Stimulated activated CD4-positive, alpha-beta T cell treated with anti-CD3 and anti-CD28 coated beads, Interleukin-1b, Interleukin-23, amount 100 ng/mL, for 4 hours (primary cell): ENCODE results near the gene CYP3A7.
"Not testable (repeated sequence)": the region's sequence is repeated elsewhere in the genome, so short reads cannot be mapped to it uniquely, and the experiment has no call there.

Source experiments
- DNase-seq, 2 donors: peaks; one replicate each; pipeline ENCODE4 v3.0.0-alpha.2; 2020; ENCODE audit warnings: low read depth in 2 of 2

The CYP3A7 gene

DNA sequence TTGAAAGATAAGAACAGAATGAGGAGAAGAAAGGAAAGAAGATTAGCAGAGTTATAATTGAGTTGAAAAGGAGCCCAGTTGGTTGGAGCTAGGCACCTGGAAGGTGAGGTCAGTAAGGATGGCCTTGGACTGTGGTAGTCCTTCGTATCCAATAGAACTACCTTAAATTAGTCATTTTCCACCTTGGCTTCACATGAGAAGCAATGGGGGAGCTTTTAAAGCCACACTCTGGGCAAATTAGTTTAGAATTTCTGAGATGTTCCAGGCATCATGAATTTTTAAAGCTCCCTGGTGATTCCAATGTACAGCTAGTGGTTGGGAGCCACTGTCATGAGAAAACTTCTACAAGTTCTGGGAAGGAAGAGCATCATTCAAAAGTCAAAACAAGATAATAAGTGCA lies 27.9 kb downstream of the CYP3A7 start:
- no peak for DNase-seq

- DNase-seq: no peak
These were observed 35.0 kb downstream of the CYP3A7 start for GRCh38 chr7:99699946-99700345.

DNA sequence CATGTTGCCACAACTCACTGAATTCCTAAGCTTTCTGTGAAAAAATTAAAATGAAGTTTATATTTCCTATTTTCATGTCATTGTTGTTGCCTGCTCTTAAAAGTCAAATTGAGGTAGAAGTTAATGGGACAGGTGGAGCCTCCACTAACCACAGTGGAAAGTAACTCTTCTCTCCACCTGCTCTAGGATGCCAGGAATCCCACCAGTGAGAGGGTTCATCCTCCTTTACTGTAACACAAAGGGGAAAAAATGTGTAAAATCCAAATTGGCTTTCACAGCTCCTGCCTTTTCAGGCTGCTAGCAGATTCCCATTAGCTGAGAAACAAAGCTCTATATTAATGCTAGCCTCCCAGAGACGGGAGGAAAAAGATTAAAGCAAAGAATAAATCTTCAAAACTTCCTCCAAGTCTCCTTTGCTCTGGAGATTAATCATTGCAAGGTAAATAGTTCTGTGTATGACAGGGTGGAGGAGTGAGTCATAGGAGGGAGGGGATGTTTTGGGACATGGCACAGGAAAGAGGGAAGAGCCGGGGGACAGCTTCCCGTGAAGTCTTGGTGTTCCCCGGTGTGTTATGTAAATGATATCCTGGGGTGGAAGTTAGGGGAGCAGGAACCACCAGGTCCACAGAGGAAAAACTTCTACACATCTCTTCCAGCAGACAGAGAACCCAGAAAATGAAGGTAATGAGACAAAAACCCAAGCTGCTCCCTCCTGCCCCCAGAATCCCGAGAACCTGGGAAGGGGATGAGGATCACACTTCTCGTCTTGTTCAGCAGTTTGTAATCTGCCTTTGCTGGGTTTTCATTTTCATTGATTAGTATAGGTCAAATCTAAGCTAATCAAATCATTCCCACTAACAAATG lies 35.9 kb downstream of the CYP3A7 start:
- not testable (repeated sequence) for DNase-seq

DNA sequence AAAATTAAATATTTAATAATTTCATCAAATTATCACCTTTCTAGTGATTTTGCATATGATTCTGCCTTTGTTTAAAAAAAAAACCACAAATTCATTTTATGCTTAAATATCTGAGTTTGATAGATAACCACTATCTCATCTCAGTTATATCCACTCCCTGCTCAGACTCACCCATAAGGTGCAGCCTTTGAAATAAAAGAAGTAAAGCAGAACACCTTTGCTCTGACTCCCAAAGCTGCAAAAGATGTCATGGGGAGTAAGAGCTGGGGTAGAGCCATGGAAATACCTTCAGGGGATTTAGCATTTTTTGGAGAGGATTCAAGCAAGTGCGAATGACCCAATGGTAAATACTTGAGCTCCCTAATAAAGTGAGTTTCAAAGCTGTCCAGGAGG lies 40.1 kb downstream of the CYP3A7 start:
- DNase-seq: no peak

DNA sequence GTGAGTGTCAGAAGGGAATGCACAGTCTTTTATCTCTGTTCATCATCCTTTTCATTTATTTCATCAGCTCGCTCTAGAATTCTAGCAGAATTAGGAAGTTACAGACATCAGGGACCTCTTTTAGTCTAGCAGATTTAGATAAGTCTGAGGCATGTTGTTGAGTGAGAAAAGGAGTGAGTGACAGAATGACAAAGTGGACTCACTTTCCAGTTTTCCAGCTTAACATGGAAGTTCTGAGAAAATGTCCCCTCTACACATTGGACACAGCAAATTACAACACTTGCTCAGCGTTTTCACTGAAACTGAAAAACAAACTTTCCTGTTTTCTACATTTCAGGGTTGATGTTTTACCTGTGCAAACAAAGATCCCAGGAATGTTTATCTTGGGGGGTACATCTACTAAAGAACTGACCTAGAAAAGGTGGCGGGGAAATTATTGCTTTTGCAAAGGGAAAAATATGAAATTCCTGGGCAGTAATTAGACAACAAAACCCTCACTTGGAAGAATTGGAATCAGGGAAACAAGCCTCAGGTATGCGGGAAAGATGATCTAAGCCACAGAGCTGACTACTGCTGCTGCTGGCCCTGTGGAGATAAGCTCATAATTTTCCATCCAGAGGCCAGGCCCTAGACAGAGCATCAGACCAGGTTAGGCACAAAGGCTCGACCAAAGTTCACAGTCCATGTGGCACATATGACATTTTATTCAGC lies 40.6 kb downstream of the CYP3A7 start:
- no peak for DNase-seq

DNA sequence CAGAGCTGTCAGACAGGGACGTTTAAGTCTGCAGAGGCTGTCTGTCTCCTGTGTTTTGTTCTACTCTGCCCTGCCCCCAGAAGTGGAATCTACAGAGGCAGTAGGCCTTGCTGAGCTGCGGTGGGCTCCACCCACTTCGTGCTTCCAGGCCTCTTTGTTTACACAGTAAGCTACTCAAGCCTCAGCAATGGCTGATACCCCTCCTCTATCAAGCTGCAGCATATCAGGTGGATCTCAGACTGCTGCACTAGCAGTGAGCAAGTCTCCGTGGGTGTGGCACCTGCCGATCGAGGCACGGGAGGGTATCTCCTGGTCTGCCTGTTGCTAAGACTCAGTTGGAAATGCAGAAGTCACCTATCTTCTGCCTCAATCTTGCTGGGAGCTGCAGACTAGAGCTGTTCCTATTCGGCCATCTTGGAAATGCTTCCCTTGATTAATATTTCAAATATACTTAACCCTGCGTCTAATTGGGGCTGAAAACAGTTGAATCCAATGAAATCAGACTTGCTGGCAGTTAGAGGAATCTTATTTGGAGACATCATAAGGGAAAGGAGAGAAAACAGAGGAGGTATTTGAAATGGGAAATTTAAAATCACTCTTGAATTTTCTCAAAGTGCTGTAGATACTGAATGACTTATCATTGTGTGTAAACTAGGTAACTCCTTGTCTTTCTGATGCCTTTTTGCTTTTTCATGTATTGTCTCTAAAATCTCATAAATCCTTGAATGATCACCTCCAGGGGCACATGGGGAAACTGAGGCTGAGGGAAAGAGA lies 41.4 kb downstream of the CYP3A7 start:
- DNase-seq: no peak

GRCh38 chr7:99693100-99693426 lies 41.9 kb downstream of the CYP3A7 start:
- DNase-seq: no peak

DNA sequence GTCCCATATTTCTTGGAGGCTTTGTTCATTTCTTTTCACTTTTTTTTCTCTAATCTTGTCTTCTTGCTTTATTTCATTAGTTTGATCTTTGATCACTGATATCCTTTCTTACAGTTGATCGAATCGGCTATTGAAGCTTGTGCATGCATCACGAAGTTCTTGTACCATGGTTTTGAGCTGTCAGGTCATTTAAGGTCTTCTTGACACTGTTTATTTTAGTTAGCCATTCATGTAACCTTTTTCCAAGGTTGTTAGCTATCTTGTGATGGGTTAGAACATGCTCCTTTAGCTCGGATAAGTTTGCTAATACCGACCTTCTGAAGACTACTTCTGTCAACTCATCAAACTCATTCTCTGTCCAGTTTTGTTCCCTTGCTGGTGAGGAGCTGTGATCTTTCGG lies 42.4 kb downstream of the CYP3A7 start:
- DNase-seq: not testable (repeated sequence)

DNA sequence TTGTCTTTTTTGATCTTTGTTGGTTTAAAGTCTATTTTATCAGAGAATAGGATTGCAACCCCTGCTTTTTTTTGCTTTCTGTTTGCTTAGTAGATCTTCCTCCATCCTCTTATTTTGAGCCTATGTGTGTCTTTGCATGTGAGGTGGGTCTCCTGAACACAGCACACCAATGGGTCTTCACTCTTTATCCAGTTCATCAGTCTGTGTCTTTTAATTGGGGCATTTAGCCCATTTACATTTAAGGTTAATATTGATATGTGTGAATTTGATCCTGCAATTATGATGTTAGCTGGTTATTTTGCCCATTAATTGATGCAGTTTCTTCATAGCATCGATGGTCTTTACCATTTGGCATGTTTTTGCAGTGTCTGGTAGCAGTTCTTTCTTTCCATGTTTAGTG lies 43.3 kb downstream of the CYP3A7 start:
- DNase-seq: not testable (repeated sequence)

- DNase-seq: not testable (repeated sequence)
These were observed 44.1 kb downstream of the CYP3A7 start for GRCh38 chr7:99690918-99691317.

DNA sequence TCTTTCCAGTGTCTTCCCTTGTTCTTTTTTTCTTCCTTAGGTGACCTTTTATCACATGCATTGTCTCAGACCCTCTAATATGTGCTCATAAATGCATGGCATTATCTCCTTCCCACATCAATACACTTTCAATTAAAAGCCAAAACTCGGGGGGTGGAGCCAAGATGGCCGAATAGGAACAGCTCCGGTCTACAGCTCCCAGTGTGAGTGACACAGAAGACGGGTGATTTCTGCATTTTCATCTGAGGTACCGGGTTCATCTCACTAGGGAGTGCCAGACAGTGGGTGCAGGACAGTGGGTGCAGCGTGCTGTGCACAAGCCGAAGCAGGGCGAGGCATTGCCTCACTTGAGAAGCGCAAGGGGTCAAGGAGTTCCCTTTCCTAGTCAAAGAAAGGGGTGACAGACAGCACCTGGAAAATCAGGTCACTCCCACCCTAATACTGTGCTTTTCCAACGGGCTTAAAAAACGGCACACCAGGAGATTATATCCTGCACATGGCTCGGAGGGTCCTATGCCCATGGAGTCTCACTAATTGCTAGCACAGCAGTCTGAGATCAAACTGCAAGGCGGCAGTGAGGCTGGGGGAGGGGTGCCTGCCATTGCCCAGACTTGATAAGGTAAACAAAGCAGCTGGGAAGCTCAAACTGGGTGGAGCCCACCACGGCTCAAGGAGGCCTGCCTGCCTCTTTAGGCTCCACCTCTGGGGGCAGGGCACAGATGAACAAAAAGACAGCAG lies 49.0 kb downstream of the CYP3A7 start:
- DNase-seq: not testable (repeated sequence)

DNA sequence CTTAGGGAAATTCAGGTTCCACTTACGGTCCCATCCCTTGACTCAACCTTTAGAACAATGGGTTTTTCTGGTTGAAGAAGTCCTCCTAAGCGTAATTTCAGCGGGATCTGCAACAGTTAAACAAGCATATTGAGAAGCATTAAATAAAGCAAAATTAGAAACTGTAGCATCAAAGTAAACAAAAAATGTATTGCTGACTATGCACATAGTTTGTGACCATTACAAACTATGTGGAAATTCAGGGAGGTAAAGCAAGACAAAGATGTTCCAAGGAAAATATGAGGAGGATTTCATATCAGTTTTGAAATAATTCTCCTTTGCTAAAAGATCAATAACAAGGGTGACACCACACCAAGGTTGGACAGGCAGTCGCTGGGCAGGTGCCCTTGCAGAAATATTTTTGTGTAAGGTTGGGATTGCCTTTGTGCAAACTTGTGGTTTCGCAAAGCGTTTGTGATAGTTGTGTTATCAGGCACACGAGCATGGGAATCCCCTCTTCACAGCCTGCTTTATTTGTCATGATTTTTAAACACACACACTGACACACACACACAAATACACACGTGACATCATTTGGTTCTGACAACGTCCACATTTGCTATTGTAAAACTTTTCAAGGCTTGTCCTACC lies 49.8 kb downstream of the CYP3A7 start:
- DNase-seq: no peak

DNA sequence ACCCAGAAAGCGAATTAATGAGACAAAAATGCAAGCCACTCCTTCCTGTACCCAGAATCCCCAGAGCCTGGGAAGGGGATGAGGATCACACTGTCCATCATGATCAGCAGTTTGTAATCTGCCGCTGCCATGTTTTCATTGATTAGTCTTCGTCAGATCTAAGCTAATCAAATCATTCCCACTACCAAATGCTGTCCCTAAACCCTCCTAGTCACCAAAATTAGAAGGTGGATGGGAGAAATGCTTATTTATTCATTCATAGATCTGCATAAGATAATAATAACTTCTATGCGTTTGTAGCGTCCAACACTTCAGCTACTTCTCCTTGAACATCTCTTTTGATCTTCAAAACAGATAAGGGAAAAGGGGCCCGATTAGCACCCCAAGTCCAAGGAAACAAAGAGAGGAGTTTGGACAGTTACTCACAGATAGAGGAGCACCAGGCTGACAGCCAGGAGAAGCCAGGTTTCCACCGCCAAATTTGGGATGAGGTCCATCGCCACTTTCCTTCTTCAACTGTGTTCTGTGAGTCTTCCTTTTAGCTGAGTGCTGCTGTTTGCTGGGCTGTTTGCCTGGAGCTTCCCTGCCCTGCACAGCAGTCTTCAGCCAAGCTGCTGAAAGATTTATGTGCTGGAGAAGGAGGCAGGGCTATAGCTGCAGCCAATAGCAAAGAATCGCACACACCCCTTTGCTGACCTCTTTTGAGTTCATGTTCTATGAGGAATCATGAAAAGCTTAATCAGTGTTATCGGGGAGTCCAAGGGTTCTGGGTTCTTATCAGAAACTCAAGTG lies 55.4 kb downstream of the CYP3A7 start, which contains the start of gene CYP3A5:
Gene CYP3A5, minus strand, starts transcription at position 597 of the 792 bp plus-strand sequence. Its CDS starts 100 bp downstream, at position 497.
- DNase-seq: no peak

DNA sequence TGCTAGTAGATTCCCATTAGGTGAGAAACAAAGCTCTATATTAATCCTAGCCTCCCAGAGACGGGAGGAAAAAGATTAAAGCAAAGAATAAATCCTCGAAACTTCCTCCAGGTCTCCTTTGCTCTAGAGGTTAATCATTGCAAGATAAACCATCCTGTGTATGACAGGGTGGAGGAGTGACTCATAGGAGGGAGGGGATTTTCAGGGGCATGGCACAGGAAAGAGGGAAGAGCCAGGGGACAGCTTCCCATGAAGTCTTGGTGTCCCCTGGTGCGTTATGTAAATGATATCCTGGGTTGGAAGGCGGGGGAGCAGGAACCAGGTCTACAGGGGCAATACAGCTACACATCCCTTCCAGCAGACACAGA lies 56.0 kb downstream of the CYP3A7 start:
- DNase-seq: no peak

- no peak for DNase-seq
These were observed 57.3 kb downstream of the CYP3A7 start for GRCh38 chr7:99677648-99678045.

DNA sequence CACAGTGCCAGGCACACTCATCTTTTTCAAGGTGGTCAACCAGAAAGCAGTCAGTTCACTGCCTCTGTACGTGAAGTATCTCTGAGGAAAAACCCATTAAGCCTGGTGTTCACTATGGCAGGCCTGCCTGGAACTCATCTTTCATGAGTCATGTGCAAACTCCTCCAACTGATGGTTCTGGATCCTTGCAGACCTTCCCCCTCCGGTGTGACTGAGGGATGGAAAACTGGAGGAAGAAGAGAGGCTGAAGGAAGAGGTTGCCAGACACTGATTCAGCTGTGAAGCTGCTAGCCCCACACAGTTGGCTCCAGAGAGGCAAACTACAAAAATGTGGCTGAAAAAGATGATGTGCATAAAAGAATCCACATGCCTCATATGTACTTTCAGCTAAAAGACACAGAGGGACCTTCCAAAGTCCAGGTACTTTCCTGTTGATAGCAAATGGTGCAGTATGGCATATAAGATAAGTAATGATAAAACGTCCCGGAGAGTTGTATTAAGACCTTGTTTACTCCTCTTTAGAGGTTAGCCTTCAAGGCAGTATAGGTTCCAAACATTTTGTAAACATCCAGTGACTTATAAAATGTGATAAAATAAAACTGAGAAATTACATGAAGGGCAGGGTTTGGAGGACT lies 57.9 kb downstream of the CYP3A7 start:
- no peak for DNase-seq

DNA sequence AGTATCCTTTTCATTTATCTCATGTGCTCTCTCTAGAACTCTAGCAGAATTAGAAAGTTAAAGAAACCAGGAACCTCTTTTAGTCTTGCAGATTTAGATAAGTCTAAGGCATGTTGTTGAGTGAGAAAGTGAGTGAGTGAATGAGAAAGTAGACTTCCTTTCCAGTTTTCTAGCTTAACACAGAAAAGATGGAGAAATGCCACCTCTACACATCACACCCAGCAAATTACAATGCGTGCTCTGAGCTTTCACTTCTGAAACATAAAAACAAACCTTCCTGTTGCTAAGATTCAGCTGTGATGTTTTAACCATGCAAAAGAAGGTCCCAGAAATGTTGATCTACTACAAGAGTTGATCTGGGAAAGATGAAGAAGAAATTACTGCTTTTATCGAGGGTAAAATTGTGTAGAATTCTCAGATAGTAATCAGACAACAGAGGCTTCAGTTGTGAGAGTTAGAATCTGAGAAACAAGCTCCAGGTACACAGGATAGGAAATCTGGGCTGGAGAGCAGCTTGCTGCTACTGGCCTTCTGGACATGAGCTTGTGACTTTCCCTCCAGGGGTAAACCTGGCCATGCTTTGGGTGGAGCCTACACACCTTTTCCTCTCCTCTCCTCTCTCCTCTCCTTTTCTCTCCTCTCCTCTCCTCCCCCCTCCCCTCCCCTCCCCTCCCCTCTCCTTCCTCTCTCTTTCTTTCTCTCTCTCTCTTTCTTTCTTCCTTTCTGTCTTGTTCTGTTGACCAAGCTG lies 59.8 kb downstream of the CYP3A7 start:
- no peak for DNase-seq

DNA sequence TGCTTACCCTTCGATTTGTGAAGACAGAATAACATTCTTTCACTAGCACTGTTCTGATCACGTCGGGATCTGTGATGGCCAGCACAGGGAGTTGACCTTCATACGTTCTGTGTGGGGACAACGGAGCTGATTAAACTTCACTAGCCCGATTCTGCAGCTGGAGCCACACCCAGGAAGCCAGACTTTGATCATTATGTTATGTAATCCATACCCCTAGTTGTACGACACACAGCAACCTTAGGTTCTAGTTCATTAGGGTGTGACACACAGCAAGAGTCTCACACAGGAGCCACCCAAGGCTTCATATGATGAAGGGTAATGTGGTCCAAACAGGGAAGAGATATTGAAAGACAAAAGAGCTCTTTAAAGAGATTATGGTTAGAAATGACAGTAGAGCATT lies 62.4 kb downstream of the CYP3A7 start:
- DNase-seq: no peak

DNA sequence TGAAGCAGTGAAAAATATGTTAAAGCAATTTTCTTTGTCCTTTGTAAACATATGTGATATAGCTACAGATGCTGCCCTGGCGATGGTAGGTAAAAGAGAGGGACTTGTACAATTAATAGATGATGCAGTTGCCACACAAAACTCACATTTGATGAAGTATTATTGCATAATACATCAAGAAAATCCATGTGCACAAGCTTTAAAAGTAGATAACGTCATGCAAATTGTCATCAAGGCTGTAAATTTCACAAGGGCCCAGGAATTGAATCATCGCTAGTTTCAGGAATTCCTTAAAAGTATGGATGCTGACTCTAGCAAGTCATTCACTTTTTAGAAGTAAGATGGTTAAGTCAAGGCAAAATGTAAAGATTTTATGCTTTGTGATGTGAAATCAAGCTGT lies 65.2 kb downstream of the CYP3A7 start:
- no peak for DNase-seq
